GM18526 (cell line): Measurements from ENCODE around the gene GPLD1.

Experiments used
- POLR2A ChIP-seq: IDR thresholded peaks from 3 replicates; pipeline ENCODE4 v1.6.1; 2011; ENCODE audit not compliant: insufficient read length; ENCODE audit errors: extremely low read depth

Gene GPLD1

DNA sequence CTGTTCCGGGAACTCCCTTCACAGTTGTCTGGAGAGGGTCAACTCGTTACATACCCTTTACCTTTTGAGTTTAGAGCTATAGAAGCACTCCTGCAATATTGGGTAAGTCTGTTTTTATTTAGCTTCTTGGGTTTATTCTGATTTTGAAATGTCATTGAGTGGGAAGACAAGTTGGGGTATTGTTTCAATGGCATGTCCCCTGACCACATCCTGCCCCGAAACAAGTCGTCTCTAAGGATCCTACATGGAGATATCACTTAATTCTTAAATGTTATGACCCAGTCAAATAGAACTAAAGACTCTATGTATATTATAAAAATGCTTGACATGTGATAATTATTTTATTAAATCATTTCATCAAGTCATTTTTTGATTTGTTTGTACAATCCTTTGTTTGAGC is 77.1 kb downstream of the GPLD1 start:
- no peak for TF ChIP-seq POLR2A

DNA sequence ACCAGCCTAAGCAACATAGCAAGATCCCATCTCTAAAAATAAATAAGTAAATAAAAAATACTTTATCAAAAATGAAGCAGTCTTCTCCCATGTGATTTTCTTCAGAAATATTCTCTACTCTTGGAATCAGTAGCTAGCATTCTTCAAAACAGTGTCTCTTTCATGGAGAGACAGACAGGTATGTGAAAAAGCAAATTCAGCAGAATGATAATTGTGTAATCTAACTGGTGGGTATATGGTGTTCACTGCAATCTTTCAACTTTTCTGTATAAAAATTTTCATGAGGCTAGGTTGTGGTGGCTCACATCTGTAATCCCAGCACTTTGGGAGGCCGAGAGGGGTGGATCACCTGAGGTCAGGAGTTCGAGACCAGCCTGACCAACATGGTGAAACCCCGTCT is 78.8 kb downstream of the GPLD1 start:
- TF ChIP-seq POLR2A = no peak

- no peak for TF ChIP-seq POLR2A
These were observed 80.5 kb downstream of the GPLD1 start for GRCh38 chr6:24408719-24409410.

- TF ChIP-seq POLR2A = no peak
These were observed 84.1 kb downstream of the GPLD1 start for GRCh38 chr6:24405262-24405661.

DNA sequence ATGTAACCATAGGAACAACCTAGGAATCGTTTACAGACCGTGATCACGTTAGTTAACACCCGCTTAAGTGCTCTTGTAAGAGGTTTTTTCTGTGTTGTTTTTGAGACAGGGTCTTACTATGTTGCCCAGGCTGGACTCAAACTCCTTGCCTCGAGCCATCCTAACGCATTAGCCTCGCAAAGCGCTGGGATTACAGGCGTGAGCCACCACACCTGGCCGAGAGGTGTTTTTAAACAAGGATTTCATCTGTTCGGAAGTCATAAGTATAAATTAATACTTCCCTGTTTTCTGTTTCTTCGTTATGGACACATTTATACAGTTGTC is 85.9 kb downstream of the GPLD1 start:
- TF ChIP-seq POLR2A = no peak

GRCh38 chr6:24402697-24403500 is 86.5 kb downstream of the GPLD1 start, which contains the start of gene MRS2:
MRS2 (plus strand) TSS chr6:24402936; CDS start chr6:24403047, 111 bp downstream.
- TF ChIP-seq POLR2A = peak; percentile 95

DNA sequence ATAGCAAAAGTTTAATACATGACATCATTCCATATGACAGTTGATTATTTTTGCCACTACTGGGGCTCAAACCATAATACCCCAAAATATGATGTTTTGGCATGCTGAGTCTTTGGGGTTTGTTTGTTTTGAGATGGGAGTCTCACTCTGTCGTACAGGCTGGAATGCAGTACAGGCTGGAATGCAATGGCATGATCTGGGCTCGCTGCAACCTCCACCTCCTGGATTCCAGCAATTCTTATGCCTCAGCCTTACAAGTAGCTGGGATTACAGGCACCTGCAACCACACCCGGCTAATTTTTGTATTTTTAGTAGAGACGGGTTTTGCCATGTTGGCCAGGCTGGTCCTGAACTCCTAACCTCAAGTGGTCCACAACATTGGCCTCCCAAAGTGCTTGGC is 87.9 kb downstream of the GPLD1 start:
- TF ChIP-seq POLR2A = no peak

GRCh38 chr6:24397631-24398030 is 91.7 kb downstream of the GPLD1 start:
- no peak for TF ChIP-seq POLR2A

- no peak for TF ChIP-seq POLR2A
These were observed 92.6 kb downstream of the GPLD1 start for GRCh38 chr6:24396824-24397223.

GRCh38 chr6:24394780-24395437 is 94.5 kb downstream of the GPLD1 start:
- TF ChIP-seq POLR2A = no peak

- no peak for TF ChIP-seq POLR2A
These were observed 95.2 kb downstream of the GPLD1 start for GRCh38 chr6:24394061-24394779.

DNA sequence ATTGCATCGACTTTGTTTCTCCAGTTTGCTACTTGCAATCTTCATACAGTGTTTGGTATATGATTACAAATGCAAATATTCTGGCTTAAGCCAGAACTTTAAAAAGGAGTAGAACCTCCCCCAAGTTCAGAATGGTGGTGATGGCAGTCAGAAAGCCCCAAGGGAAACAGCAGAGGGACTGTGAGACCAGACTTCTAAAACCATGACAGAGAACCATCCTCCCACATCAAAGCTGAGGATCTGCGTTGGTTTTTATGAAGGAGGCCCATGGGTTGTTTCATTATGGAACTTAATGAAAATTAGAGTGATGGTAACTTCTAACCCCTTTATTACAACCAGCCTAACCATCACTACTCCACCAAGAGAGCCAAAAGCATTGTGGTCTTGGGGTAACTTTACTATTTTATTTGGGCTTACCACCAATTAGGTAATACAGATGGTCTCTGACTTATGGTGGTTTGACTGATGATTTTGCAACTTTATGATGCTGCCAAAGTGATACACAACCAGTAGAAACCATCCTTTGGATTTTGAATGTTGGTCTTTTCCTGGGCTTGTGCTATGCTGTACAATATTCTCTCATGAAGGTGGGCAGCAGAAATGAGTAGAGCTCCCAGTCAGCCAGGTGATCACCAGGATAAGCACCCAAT is 97.5 kb downstream of the GPLD1 start:
- TF ChIP-seq POLR2A = no peak

DNA sequence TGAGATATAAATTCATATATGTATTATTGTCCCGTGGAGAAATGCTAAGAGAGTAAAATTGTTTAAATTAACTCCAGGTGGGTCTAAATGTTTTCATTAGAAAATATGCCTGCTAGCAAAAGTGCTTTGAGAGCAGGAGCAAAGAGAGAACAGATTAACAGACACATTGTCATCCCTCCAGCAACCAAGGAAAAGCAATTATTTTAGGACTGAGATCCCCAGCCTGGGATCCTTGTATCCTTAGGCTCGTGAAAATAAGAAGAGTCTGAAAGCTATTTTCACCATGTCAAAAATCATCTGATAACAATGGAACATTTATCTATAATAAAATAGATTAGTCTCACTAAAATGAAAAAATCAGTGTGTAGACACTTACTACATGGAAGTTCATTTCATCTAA is 98.2 kb downstream of the GPLD1 start:
- no peak for TF ChIP-seq POLR2A

GRCh38 chr6:24387818-24388217 is 101.6 kb downstream of the GPLD1 start:
- no peak for TF ChIP-seq POLR2A
